GM13976 (cell line): ENCODE results near the gene PDXK.
"Not testable (repeated sequence)": the region's sequence is repeated elsewhere in the genome, so short reads cannot be mapped to it uniquely, and the experiment has no call there.

Experiments used
- DNase-seq: peaks from one replicate; pipeline ENCODE4 v3.0.0; 2012; ENCODE audit warnings: low spot score
- CTCF ChIP-seq: IDR thresholded peaks from 2 replicates; pipeline ENCODE4 v1.5.1; 2012; ENCODE audit warnings: borderline replicate concordance, mild to moderate bottlenecking; ENCODE audit not compliant: insufficient read depth; ENCODE audit errors: extremely low read depth, missing control alignments, control extremely low read depth
- in situ Hi-C: fragments of 300-500 bp; cut with MboI; formaldehyde crosslinking; loops from one replicate; pipeline ENCODE4 v1.12.0; 2022; ENCODE audit warnings: low sequenced_read_pairs, mixed read lengths, inconsistent platforms; ENCODE audit not compliant: unreplicated experiment

PDXK gene

DNA sequence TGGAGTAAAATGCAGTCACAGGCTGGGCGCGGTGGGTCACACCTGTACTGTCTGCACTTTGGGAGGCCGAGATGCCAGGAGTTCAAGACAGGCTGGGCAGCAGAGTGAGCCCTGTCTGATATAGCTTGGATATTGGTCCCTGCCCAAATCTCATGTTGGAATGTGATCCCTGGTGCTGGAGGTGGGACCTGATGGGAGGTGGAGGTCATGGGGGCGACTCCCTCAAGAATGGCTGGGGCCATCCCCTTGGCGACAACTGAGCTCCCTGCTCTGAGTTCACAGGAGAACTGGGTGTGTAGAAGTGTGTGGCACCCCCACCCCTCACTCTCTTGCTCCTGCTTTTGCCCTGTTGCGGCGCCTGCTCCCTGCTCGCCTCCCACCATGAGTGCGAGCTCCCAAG lies 11.5 kb upstream of the PDXK start:
- in situ Hi-C loops = no loop called here
- DNase-seq = no peak
- no peak for TF ChIP-seq CTCF

DNA sequence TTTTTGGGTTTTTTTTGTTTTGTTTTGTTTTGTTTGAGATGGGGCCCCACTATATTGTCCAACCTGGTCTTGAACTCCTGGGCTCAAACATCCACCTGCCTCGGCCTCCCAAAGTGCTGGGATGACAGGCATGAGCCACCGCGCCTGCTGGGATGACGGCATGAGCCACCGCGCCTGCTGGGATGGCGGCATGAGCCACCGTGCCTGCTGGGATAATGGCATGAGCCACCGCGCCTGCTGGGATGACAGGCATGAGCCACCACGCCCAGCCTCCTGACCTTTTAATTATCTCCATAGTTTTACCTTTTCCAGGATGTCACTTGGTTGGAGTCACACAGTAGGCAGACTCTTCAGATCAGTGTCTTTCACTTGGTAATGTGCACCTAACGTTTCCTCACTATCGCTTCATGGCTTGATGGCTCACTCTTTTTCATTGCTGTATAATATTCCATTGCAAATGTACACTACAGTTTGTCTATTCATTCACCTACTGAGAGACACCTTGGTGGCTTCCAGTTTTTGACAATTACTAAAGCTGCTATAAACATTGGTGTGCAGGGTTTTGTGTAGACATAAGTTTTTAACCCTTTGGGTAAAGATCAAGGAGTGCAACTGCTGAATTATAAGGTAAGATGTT lies 10.1 kb upstream of the PDXK start:
- no peak for DNase-seq
- no peak for TF ChIP-seq CTCF
- in situ Hi-C loops = no loop called here

GRCh38 chr21:43712268-43712942 lies 6.5 kb upstream of the PDXK start:
- DNase-seq = no peak
- in situ Hi-C loops = loop anchor here (10.0 kb wide), 1 partner anchor 48 kb away; no protein-coding TSS in a partner anchor
- TF ChIP-seq CTCF = no peak

GRCh38 chr21:43713123-43713522 lies 5.8 kb upstream of the PDXK start:
- DNase-seq = not testable (repeated sequence)
- in situ Hi-C loops = loop anchor here (10.0 kb wide), 1 partner anchor 48 kb away; no protein-coding TSS in a partner anchor

- in situ Hi-C loops = loop anchor here (10.0 kb wide), 1 partner anchor 52 kb away; no protein-coding TSS in a partner anchor
- DNase-seq = peak; percentile 72
- TF ChIP-seq CTCF = no peak
These were observed 2.4 kb upstream of the PDXK start for GRCh38 chr21:43716376-43717165.

DNA sequence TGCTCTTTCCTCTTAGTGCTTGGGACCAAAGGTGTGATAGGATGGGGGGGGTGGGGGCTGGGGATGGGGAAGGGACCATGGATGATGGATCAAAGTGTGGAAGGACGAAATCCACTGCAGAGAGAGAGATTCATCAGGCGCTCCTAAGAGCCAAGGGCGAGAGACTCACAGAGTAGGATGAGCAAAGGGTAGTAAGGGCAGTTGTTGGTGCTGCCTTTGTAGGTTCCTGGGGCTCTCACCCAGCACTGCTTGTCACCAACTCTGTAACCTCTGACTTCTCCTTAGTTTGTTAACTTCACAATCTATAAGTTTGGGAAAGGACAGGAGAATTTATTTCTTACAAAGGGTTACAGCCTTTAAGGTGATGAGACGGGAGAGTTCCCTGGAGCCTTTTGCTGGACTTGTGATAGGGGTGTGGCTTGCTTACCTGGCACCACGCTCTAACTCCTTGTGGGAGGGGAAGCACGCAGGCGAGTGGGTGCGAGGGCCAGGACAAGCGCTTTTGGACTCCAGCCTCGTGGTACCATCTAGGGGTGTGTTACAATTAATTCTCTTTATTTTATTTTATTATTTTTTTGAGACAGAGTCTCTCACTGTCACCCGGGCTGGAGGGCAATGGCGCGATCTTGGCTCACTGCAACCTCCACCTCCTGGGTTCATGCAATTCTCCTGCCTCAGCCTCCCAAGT lies 1.6 kb upstream of the PDXK start:
- no peak for DNase-seq
- in situ Hi-C loops = loop anchor here (10.0 kb wide), 1 partner anchor 53 kb away; no protein-coding TSS in a partner anchor
- no peak for TF ChIP-seq CTCF
